ENCODE results near the gene SYS1. TPM values are rescaled to one million over a fixed set of nuclear protein-coding genes. Genes with fewer than 3 reads are reported as not detected.

SYS1 gene
- total and polyA plus RNA-seq, 2 experiments from 2014 or later = 7.9 to 21.5 TPM

DNA sequence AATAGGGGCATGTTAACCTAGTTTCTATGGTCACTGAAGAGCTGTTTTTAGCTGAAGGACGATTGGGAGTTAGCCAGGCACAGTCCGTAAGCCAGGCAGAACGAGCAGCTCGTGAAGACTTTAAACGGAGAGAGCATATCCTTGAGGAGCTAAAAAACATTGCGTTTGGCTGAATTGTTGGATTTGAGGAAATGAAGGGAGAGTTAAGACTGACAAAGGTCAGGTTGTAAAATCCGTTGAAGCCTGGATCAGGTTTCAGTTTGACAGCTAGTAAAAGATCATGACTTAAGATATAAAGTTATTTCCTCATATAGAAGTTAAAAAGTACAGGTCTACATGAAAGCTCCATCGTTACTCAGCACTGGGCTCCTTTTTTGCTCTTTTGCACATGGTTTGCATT, 47.9 kb downstream of the SYS1 start:
- TF ChIP-seq CREB1 (CRISPR knock-in tag; IDR thresholded peaks at IDR 0.05; ENCODE audit: low read depth) = no peak
- TF ChIP-seq STAT1 (IDR thresholded peaks at IDR 0.05; ENCODE audit: unreplicated experiment) = no peak
- TF ChIP-seq NANOG (IDR thresholded peaks at IDR 0.05; ENCODE audit: borderline replicate concordance) = no peak
- TF ChIP-seq JUNB (IDR thresholded peaks at IDR 0.05; ENCODE audit: unreplicated experiment) = no peak
- TF ChIP-seq ZNF114 (CRISPR knock-in tag; IDR thresholded peaks at IDR 0.05) = no peak
- no peak for TF ChIP-seq POLR2AphosphoS5 (IDR thresholded peaks at IDR 0.05; ENCODE audit: low read depth)
- no peak for TF ChIP-seq REST (IDR thresholded peaks at IDR 0.05; ENCODE audit: unreplicated experiment)
- no peak for TF ChIP-seq ETS1 (IDR thresholded peaks at IDR 0.05)
- TF ChIP-seq, protein P1, sequence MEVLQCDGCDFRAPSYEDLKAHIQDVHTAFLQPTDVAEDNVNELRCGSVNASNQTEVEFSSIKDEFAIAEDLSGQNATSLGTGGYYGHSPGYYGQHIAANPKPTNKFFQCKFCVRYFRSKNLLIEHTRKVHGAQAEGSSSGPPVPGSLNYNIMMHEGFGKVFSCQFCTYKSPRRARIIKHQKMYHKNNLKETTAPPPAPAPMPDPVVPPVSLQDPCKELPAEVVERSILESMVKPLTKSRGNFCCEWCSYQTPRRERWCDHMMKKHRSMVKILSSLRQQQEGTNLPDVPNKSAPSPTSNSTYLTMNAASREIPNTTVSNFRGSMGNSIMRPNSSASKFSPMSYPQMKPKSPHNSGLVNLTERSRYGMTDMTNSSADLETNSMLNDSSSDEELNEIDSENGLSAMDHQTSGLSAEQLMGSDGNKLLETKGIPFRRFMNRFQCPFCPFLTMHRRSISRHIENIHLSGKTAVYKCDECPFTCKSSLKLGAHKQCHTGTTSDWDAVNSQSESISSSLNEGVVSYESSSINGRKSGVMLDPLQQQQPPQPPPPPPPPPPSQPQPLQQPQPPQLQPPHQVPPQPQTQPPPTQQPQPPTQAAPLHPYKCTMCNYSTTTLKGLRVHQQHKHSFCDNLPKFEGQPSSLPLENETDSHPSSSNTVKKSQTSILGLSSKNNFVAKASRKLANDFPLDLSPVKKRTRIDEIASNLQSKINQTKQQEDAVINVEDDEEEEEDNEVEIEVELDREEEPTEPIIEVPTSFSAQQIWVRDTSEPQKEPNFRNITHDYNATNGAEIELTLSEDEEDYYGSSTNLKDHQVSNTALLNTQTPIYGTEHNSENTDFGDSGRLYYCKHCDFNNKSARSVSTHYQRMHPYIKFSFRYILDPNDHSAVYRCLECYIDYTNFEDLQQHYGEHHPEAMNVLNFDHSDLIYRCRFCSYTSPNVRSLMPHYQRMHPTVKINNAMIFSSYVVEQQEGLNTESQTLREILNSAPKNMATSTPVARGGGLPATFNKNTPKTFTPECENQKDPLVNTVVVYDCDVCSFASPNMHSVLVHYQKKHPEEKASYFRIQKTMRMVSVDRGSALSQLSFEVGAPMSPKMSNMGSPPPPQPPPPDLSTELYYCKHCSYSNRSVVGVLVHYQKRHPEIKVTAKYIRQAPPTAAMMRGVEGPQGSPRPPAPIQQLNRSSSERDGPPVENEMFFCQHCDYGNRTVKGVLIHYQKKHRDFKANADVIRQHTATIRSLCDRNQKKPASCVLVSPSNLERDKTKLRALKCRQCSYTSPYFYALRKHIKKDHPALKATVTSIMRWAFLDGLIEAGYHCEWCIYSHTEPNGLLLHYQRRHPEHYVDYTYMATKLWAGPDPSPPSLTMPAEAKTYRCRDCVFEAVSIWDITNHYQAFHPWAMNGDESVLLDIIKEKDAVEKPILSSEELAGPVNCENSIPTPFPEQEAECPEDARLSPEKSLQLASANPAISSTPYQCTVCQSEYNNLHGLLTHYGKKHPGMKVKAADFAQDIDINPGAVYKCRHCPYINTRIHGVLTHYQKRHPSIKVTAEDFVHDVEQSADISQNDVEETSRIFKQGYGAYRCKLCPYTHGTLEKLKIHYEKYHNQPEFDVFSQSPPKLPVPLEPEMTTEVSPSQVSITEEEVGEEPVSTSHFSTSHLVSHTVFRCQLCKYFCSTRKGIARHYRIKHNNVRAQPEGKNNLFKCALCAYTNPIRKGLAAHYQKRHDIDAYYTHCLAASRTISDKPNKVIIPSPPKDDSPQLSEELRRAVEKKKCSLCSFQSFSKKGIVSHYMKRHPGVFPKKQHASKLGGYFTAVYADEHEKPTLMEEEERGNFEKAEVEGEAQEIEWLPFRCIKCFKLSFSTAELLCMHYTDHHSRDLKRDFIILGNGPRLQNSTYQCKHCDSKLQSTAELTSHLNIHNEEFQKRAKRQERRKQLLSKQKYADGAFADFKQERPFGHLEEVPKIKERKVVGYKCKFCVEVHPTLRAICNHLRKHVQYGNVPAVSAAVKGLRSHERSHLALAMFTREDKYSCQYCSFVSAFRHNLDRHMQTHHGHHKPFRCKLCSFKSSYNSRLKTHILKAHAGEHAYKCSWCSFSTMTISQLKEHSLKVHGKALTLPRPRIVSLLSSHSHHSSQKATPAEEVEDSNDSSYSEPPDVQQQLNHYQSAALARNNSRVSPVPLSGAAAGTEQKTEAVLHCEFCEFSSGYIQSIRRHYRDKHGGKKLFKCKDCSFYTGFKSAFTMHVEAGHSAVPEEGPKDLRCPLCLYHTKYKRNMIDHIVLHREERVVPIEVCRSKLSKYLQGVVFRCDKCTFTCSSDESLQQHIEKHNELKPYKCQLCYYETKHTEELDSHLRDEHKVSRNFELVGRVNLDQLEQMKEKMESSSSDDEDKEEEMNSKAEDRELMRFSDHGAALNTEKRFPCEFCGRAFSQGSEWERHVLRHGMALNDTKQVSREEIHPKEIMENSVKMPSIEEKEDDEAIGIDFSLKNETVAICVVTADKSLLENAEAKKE (CRISPR knock-in tag; IDR thresholded peaks at IDR 0.05) = no peak
- no peak for TF ChIP-seq ZNF331 (CRISPR knock-in tag; IDR thresholded peaks at IDR 0.05; ENCODE audit: low read depth)
- TF ChIP-seq EZH2phosphoT487 (IDR thresholded peaks at IDR 0.05; ENCODE audit: unreplicated experiment) = no peak
- no peak for TF ChIP-seq EZH2 (IDR thresholded peaks at IDR 0.05; ENCODE audit: low read depth, unreplicated experiment)
- no peak for TF ChIP-seq CTCF (conservative IDR thresholded peaks at IDR 0.05; ENCODE audit: low read depth in 2 of 2)

More for the DNA sequence above, 47.9 kb downstream of the SYS1 start:
- H3F3A ChIP-seq (replicated peaks; ENCODE audit: low read depth) = peaks cover 11% of the 10 kb centered on the region; the same call in 1 of the 2 replicates
- Mint-ChIP-seq H3K27me3 (ENCODE audit: insufficient read depth, low read depth, poor library complexity) (peaks cover 14% of the 10 kb centered on the region), H3K36me3 (ENCODE audit: low read depth) (peaks cover 21% of the 10 kb centered on the region), H3K27ac (no peak overlapping the region), H3K4me1 (peaks cover 16% of the 10 kb centered on the region), H3K4me3 (no peak overlapping the region), H3K9me3 (no peaks in the 10 kb centered on the region)
- H3K27me3 ChIP-seq (ENCODE audit: insufficient read depth) = peaks cover 10% of the 10 kb centered on the region; the same call in 1 of the 2 replicates
- H3K27ac ChIP-seq (ENCODE audit: low read depth) = no peak overlapping the region
- DNase-seq (ENCODE audit: low spot score) = no peak
- no peak overlapping the region for H3K4me2 ChIP-seq
- H3K79me2 ChIP-seq (replicated peaks; ENCODE audit: insufficient read depth) = peaks cover 9% of the 10 kb centered on the region
- no peak overlapping the region for H3K4me3 ChIP-seq
- no peaks in the 10 kb centered on the region; the same call in 1 of the 2 replicates for H4K20me1 ChIP-seq (replicated peaks; ENCODE audit: insufficient read depth)
- no peaks in the 10 kb centered on the region for H3K9me2 ChIP-seq (ENCODE audit: insufficient read depth)
- peaks cover 8% of the 10 kb centered on the region for H3K36me3 ChIP-seq (ENCODE audit: insufficient read depth)
- peaks cover 8% of the 10 kb centered on the region; the same call in 1 of the 2 replicates for H3K4me1 ChIP-seq (ENCODE audit: insufficient read depth)
- no peak overlapping the region for H2AFZ ChIP-seq
- ATAC-seq = no peak
